Psoas muscle (tissue), 8 donors: ENCODE measurements around the gene LMF1. TPM values are rescaled to one million over a fixed set of nuclear protein-coding genes. Genes with fewer than 3 reads are reported as not detected.

Experiments
- ATAC-seq, 4 donors: fragments of 200-7000 bp; cut with Tn5 transposase; one replicate each; pipeline ENCODE4 v1.9.1; 2020; ENCODE audit warnings: moderate library complexity in 3 of 4, mild to moderate bottlenecking in 2 of 4
- DNase-seq, 2 donors: peaks; one replicate each; pipeline ENCODE4 v3.0.0-alpha.2; 2020
- H3K27ac ChIP-seq: fragments of 200-600 bp; one replicate; pipeline ENCODE4 v1.8.0; 2022
- H3K27me3 ChIP-seq, 3 donors: fragments of 200-600 bp in 1 of 3; one replicate each; pipeline versions ENCODE4 v1.6.1 to v1.8.0; 2013 to 2022; ENCODE audit warnings: low read length in 2 of 3, mild to moderate bottlenecking in 2 of 3, moderate library complexity in 1 of 3; ENCODE audit not compliant: insufficient read depth in 3 of 3
- H3K36me3 ChIP-seq, 2 donors: fragments of 200-600 bp in 1 of 2; one replicate each; pipeline versions ENCODE4 v1.6.1 to v1.8.0; 2013 to 2022; ENCODE audit warnings: low read depth in 1 of 2, mild to moderate bottlenecking in 1 of 2, moderate library complexity in 1 of 2; ENCODE audit not compliant: insufficient read depth in 1 of 2
- H3K4me1 ChIP-seq: fragments of 200-600 bp; one replicate; pipeline ENCODE4 v1.8.0; 2022
- H3K4me3 ChIP-seq: fragments of 200-600 bp; one replicate; pipeline ENCODE4 v1.8.0; 2022; ENCODE audit warnings: mild to moderate bottlenecking
- H3K9me3 ChIP-seq: fragments of 200-600 bp; one replicate; pipeline ENCODE4 v1.8.0; 2022
- WGBS, 3 donors: extraction: QIAGEN DNeasy Blood & Tissue Kit; methylation state at CpG; one replicate each; pipeline versions ENCODE4 v1.1.6 to v1.1.7; 2013; 5-methylcytosine and 5-hydroxymethylcytosine counted together
- intact Hi-C, 2 donors: fragments of 100-400 bp; cut with DNase I; formaldehyde crosslinking; loops; one replicate each; pipeline versions ENCODE4 v1.11.0 to v1.14.2; 2022
- polyA plus RNA-seq, 3 donors: library from polyadenylated mRNA; stranded (reverse); fragments of 200-250 nt; gene quantifications; one replicate each; pipeline ENCODE4 v1.2.3, GENCODE V29; 2013
- total RNA-seq, 4 donors: library from RNA; stranded (reverse); fragmentation: NEBNext Ultra II Directional in 2 of 4; extraction: Animal tissue kit (Norgen Biotek cat#: 25700) in 2 of 4; gene quantifications; one replicate each; pipeline versions ENCODE4 v1.2.1 to v1.2.4, GENCODE V29; 2021 to 2023
- TF ChIP-seq, protein P1 (sequence below): fragments of 200-600 bp; IDR thresholded peaks from one replicate; pipeline ENCODE4 v1.8.0; 2022; ENCODE audit warnings: antibody characterized with exemption
- donor health status: healthy with polysubstance abuse.
- donor health status: DM: no; HTN: no; CAD: no; lungs with moderate emphysema.
- donor health status: Bipolar disorder and iron deficiency.
- donor health status: healthy.
- donor health status: DM: yes; HTN: yes; CAD: no.
- donor health status: DM: no; HTN: no; CAD: no.
- donor health status: DM: no; HTN: no; CAD: no.
- donor health status: DM: yes; HTN: yes; CAD: no.

The LMF1 gene
- total and polyA plus RNA-seq, 7 donors, result 1.9 to 9.0 (median 4.0) TPM

DNA sequence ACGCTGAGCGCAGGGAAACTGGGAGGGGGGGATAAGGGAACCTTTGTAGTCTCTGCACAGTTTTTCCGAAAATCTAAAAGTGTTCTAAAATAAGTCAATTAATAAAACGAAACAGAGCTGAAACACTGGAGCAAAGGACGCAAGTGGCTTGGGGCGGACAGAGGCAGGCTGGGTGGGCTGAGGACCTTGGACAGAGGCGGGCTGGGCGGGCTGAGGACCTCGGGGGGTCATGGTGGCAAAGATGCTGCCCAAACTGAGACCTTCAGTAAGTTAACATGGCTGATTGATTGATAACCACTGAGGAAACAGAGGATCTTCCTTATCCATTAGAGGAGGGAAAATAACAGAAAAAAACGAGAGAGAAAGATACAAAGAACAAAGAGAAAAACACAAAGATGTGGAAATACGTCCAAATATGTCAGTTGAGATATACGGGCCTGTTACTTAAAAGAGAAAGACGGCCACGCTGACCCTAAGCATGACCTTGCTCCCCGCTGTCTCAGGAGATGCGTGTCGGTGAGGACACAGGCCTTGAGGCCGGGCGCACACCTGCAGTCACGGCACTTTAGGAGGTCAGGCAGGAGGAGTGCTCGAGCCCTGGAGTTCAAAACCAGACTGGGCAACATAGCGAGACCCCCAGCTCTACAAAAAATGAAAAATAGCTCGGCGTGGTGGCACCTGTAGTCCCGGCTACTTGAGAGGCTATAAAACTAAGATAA lies 94.1 kb downstream of the LMF1 start:
- ATAC-seq, result no peak
- Histone ChIP-seq H3K4me1 (no peaks in the 10 kb centered on the region), H3K4me3 (no peak overlapping the region), H3K36me3 (no peaks in the 10 kb centered on the region), H3K27ac (no peak overlapping the region), H3K9me3 (no peaks in the 10 kb centered on the region), H3K27me3 (no peaks in the 10 kb centered on the region)
- TF ChIP-seq, protein P1, sequence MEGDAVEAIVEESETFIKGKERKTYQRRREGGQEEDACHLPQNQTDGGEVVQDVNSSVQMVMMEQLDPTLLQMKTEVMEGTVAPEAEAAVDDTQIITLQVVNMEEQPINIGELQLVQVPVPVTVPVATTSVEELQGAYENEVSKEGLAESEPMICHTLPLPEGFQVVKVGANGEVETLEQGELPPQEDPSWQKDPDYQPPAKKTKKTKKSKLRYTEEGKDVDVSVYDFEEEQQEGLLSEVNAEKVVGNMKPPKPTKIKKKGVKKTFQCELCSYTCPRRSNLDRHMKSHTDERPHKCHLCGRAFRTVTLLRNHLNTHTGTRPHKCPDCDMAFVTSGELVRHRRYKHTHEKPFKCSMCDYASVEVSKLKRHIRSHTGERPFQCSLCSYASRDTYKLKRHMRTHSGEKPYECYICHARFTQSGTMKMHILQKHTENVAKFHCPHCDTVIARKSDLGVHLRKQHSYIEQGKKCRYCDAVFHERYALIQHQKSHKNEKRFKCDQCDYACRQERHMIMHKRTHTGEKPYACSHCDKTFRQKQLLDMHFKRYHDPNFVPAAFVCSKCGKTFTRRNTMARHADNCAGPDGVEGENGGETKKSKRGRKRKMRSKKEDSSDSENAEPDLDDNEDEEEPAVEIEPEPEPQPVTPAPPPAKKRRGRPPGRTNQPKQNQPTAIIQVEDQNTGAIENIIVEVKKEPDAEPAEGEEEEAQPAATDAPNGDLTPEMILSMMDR, result no peak
- DNase-seq, result peak in 1 of 2 donors; percentile 4
- WGBS, 3 donors, result 90 to 94% (median 94%) methylated on average over 23 to 25 of the region's 25 CpGs
- intact Hi-C loops, result no loop called here

DNA sequence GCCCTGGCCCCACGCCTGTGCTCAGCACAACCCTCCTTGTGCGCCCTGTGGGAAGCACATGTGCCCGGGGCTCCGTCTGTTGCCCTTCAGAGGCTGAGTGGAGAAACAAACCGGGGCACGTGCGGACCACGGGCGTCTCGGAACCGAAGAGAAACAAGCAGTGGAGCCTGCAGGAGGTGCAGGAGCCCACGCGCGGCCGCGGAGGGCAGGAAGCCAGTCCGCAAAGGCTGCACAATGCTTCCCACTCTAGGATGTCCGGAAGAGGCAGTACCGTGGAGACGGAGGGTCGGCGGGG lies 94.8 kb downstream of the LMF1 start:
- Histone ChIP-seq H3K27ac (no peak overlapping the region), H3K27me3 (no peaks in the 10 kb centered on the region), H3K4me3 (no peak overlapping the region), H3K4me1 (no peaks in the 10 kb centered on the region), H3K9me3 (no peaks in the 10 kb centered on the region), H3K36me3 (no peaks in the 10 kb centered on the region)
- ATAC-seq, result no peak
- TF ChIP-seq, protein P1, result no peak
- WGBS, 3 donors, result 88 to 94% (median 91%) methylated on average over 21 to 22 of the region's 22 CpGs
- intact Hi-C loops, result no loop called here
- DNase-seq, result peak; percentile 11 to 45

DNA sequence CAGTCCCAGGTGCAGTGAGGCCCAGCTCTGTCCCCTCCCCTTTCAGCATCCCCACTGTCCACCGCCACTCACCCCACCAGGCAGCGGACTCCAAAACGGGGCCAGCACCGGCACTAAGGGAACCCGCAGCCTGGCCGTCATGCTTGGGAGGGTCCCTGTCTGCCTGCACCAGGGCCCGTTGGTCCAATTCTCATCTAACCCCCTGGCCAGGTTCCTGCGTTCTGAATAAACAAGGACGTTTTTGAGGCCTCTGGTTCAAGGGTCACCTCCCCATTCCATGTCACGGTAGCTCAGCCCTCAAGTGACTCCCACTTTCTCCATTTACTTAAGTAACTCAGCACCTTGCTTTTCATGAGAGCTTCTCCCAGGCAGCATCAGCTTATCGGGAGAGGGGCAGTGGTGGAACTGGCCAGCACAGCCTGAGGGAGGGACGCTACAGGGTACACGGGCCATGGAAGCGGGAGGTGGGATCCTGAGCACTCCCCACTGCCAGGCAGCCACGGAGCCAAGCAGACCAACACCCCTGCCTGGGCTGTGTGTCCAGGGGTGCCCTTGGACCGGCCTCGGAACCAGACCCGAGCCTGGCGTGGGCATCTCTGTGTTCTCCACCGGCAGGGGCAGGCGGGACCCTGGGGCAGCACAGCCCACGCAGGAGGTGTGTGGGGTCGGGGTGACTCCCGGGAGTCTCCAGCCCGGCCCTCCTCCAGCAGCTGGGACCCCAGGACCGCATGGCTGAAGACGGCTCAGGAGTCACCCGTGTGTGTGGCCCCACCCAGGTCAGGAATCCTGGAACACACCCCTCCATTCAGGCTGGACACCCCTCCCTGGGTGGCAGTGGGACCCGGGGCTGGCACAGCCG lies 95.4 kb downstream of the LMF1 start:
- peak; percentile 4 to 36 for DNase-seq
- intact Hi-C loops, result no loop called here
- H3K4me1 ChIP-seq, result no peaks in the 10 kb centered on the region
- no peaks in the 10 kb centered on the region for H3K36me3 ChIP-seq
- H3K27me3 ChIP-seq, result no peaks in the 10 kb centered on the region
- H3K4me3 ChIP-seq, result no peak overlapping the region
- TF ChIP-seq, protein P1, result no peak
- H3K9me3 ChIP-seq, result no peaks in the 10 kb centered on the region
- no peak for ATAC-seq
- no peak overlapping the region for H3K27ac ChIP-seq
- WGBS, 3 donors, result 89 to 92% (median 90%) methylated on average over 30 of the region's 30 CpGs

DNA sequence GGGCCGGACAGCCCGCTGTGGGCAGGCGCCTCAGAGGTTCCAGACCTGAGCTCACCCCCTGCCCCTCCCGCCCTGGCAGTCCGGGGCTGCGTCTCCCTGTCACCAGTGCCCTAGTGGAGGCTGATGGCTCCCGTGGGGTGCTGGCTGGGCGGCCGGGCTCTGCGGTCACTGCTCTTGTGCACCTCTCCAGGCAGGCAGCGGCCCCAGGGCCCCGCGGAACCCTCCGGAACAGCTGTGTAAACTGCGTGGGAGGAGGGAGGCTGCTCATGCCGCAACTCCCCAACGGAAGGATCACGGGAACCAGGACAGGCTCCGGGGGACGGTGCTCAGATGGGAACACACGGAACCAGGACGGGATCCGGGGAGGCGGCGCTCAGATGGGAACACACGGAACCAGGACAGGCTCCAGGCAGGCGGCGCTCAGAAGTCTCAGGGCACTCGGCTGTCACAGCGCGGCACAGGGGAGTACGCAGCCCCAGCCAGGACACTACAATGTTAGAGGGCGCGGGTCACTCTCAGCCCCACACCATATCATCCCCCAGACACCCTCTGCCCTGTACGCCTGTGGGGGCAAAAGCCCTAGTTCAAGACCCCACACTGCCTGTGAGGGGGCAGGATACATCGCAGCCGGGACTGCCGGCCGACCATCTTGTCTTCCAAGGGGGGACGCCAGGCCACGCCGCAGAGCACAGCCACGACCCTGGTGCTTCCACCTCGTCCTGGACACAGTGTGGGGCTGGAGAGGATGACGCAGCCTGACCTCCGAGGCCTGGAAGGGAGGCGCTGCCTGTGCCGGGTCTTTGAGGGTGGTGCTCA lies 96.2 kb downstream of the LMF1 start:
- intact Hi-C loops, result no loop called here
- WGBS, 3 donors, result 81 to 86% (median 81%) methylated on average over 46 to 48 of the region's 48 CpGs
- TF ChIP-seq, protein P1, result no peak
- Histone ChIP-seq H3K36me3 (no peaks in the 10 kb centered on the region), H3K4me1 (no peaks in the 10 kb centered on the region), H3K9me3 (no peaks in the 10 kb centered on the region), H3K27me3 (no peaks in the 10 kb centered on the region), H3K27ac (no peak overlapping the region), H3K4me3 (no peak overlapping the region)
- no peak for ATAC-seq
- DNase-seq, result peak; percentile 11 to 49
